Esophagus muscularis mucosa (tissue), 4 donors: ENCODE measurements around the gene RAB6A. TPM values are rescaled to one million over a fixed set of nuclear protein-coding genes. Genes with fewer than 3 reads are reported as not detected.

Source experiments
- DNase-seq: peaks from one replicate; pipeline ENCODE4 v3.0.0-alpha.2; 2017; ENCODE audit errors: extremely low spot score
- H3K27ac ChIP-seq, 4 donors: fragments of 200-600 bp; sonication (generic); replicated peaks in 1 of 4; 1 replicate in 3 of 4; 2 replicates in 1 of 4; pipeline ENCODE4 v1.5.1; 2016 to 2019; ENCODE audit warnings: mild to moderate bottlenecking in 1 of 4
- H3K27me3 ChIP-seq, 4 donors: fragments of 200-600 bp; sonication (generic); one replicate each; pipeline versions ENCODE4 v1.5.1 to v1.6.0; 2016 to 2019
- H3K36me3 ChIP-seq, 4 donors: fragments of 200-600 bp; sonication (generic); one replicate each; pipeline ENCODE4 v1.5.1; 2016 to 2019
- H3K4me1 ChIP-seq, 4 donors: fragments of 200-600 bp; sonication (generic); one replicate each; pipeline ENCODE4 v1.5.1; 2016 to 2019
- H3K4me3 ChIP-seq, 4 donors: fragments of 200-600 bp; sonication (generic); 1 replicate in 2 of 4; 2 replicates in 2 of 4; pipeline ENCODE4 v1.5.1; 2016 to 2019; ENCODE audit warnings: mild to moderate bottlenecking in 4 of 4, moderate library complexity in 1 of 4
- H3K9me3 ChIP-seq, 4 donors: fragments of 200-600 bp; sonication (generic); 1 replicate in 3 of 4; 2 replicates in 1 of 4; pipeline ENCODE4 v1.5.1; 2016 to 2019
- EP300 ChIP-seq: sonication (generic); formaldehyde crosslinking; IDR thresholded peaks from one replicate; pipeline ENCODE4 v1.6.1; 2017; ENCODE audit warnings: antibody characterized with exemption
- POLR2A ChIP-seq: fragments of 450-650 bp; IDR thresholded peaks from one replicate; pipeline ENCODE4 v1.6.1; 2017; ENCODE audit warnings: antibody characterized with exemption, moderate library complexity, mild to moderate bottlenecking, low read depth
- POLR2AphosphoS5 ChIP-seq, 2 donors: sonication (generic); formaldehyde crosslinking; IDR thresholded peaks; one replicate each; pipeline ENCODE4 v1.6.1; 2017; ENCODE audit warnings: antibody characterized with exemption in 2 of 2
- WGBS: methylation state at CpG from one replicate; pipeline ENCODE4 v1.1.5; 2018; 5-methylcytosine and 5-hydroxymethylcytosine counted together
- intact Hi-C: fragments of 100-400 bp; cut with DNase I; formaldehyde crosslinking; loops from one replicate; pipeline ENCODE4 v1.15.1; 2023
- total RNA-seq, 4 donors: library from RNA; depleted of rRNA; stranded (reverse); fragments of >200 nt; gene quantifications; one replicate each; pipeline versions ENCODE4 v1.1.0 to v1.2.1, GENCODE V29; 2016
- TF ChIP-seq, protein P1 (sequence below), 3 experiments: fragments of 200-600 bp in 2 of 3; fragments of 450-650 bp in 1 of 3; sonication (generic) in 2 of 3; IDR thresholded peaks; one replicate each; pipeline ENCODE4 v1.5.1; 2017 to 2019; ENCODE audit warnings: antibody characterized with exemption in 3 of 3, mild to moderate bottlenecking in 2 of 3, moderate library complexity in 1 of 3

Gene RAB6A
- total RNA-seq, 4 donors from 2014 or later: 107 to 161 (median 134) TPM

DNA sequence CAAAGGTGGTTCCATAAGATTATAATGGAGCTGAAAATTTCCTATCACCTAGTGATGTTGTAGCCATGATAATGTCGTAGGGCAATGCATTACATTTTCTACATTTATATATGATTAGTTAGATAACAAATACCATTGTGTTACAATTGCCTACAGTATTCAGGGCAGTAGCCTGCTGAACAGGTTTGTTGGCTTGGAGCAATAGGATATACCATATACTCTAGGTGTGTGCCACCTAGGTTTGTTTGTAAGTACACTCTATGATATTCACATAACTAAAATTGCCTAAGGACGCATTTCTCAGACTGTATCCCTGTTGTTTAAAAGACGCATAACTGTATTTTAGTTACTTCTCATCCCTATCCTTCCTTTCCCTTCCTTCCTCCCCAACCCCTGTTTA is 100.9 kb downstream of the RAB6A start:
- H3K27ac ChIP-seq: no peak overlapping the region
- H3K36me3 ChIP-seq: peaks cover 0 to 5% (median 0%) of the 10 kb centered on the region in 4 donors
- H3K4me3 ChIP-seq: no peak overlapping the region
- no peaks in the 10 kb centered on the region for H3K27me3 ChIP-seq
- WGBS: 94% methylated on average over 3 of the region's 3 CpGs
- H3K9me3 ChIP-seq: no peaks in the 10 kb centered on the region
- intact Hi-C loops: loop anchor here (2.0 to 5.0 kb wide), 2 partner anchors 257 to 308 kb away; no protein-coding TSS in a partner anchor
- no peak for DNase-seq
- peaks cover 19 to 28% (median 24%) of the 10 kb centered on the region in 4 donors for H3K4me1 ChIP-seq
- TF ChIP-seq, protein P1, sequence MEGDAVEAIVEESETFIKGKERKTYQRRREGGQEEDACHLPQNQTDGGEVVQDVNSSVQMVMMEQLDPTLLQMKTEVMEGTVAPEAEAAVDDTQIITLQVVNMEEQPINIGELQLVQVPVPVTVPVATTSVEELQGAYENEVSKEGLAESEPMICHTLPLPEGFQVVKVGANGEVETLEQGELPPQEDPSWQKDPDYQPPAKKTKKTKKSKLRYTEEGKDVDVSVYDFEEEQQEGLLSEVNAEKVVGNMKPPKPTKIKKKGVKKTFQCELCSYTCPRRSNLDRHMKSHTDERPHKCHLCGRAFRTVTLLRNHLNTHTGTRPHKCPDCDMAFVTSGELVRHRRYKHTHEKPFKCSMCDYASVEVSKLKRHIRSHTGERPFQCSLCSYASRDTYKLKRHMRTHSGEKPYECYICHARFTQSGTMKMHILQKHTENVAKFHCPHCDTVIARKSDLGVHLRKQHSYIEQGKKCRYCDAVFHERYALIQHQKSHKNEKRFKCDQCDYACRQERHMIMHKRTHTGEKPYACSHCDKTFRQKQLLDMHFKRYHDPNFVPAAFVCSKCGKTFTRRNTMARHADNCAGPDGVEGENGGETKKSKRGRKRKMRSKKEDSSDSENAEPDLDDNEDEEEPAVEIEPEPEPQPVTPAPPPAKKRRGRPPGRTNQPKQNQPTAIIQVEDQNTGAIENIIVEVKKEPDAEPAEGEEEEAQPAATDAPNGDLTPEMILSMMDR (IDR thresholded peaks at IDR 0.05): no peak
- TF ChIP-seq POLR2A (no peak), POLR2AphosphoS5 (IDR thresholded peaks at IDR 0.05) (no peak), EP300 (no peak)

DNA sequence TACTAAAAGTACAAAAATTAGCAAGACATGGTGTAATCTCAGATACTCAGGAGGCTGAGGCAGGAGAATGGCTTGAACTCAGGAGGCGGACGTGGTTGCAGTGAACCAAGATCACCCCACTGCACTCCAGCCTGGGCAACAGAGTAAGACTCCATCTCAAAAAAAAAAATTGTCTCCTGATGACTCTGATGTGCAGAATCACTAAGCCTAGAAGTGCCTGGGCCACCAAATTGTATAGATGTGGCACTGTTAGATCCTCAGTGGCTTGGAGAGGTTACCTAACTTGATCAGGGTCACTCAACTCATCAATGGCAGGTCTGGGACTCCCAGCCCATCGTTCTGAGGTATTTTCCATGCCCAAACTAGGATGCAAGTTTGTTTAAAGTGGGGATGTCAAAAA is 103.9 kb downstream of the RAB6A start:
- intact Hi-C loops: no loop called here
- no peak overlapping the region for H3K4me3 ChIP-seq
- H3K9me3 ChIP-seq: no peaks in the 10 kb centered on the region
- H3K36me3 ChIP-seq: peaks cover 0 to 5% (median 0%) of the 10 kb centered on the region in 4 donors
- WGBS: 91% methylated on average over 3 of the region's 3 CpGs
- no peak overlapping the region for H3K27ac ChIP-seq
- TF ChIP-seq POLR2A: no peak
- no peak for TF ChIP-seq POLR2AphosphoS5 (IDR thresholded peaks at IDR 0.05)
- no peak for TF ChIP-seq EP300
- no peaks in the 10 kb centered on the region for H3K27me3 ChIP-seq
- no peak for DNase-seq
- H3K4me1 ChIP-seq: peaks cover 8 to 18% (median 14%) of the 10 kb centered on the region in 4 donors

DNA sequence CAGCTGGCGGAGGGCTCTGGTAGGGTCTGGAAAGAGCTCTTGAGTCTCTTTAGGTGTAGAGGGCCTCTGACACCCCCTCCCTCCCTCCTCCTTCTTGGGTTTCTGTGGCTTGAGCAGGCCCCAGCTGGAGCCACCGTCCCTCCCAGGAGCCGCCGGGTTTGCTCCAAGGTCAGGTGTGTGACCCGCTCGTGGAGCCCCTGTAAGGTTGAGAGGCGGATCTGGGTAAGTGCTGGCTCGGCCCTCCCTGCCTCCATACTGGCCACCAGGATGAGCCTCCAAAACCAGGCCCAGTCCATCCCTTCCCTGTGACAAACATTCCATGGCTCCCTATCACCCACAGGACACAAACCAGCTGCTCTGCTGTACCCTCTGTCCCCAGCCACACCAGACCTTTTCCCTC is 105.2 kb downstream of the RAB6A start:
- Histone ChIP-seq H3K27me3 (no peaks in the 10 kb centered on the region), H3K9me3 (no peaks in the 10 kb centered on the region), H3K27ac (no peak overlapping the region), H3K4me3 (no peak overlapping the region), H3K4me1 (peaks cover 3 to 9% (median 6%) of the 10 kb centered on the region in 4 donors), H3K36me3 (peaks cover 0 to 5% (median 0%) of the 10 kb centered on the region in 4 donors)
- intact Hi-C loops: no loop called here
- 95% methylated on average over 8 of the region's 8 CpGs for WGBS
- no peak for TF ChIP-seq POLR2A
- TF ChIP-seq EP300: no peak
- TF ChIP-seq POLR2AphosphoS5 (IDR thresholded peaks at IDR 0.05): no peak
- TF ChIP-seq, protein P1 (IDR thresholded peaks at IDR 0.05): no peak
- no peak for DNase-seq

DNA sequence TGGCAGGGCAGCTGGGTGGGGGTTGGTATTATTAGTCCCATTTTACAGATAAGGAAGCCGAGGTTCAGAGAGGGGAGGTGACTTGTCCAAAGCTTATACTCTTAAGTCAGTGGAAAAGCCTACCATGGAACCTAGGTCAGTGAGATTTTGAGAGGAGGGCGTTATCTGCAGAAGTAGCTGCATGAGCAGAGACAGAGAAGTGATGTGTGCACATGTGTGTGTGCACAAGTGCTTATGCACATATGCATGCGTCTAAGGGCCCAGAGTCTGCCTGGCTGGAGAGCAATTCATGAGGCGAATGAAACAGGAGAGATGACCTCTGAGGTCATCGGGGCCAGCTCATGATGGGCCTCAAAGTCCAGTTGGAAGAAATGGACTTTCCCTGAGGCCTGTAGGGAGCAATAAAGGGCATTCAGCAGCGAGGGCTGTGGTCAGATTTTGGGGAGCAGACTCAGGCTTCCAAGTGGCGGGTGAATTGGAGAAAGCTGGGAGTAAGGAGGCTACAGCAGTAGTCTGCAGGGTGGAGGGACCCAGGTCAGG is 106.3 kb downstream of the RAB6A start:
- intact Hi-C loops: no loop called here
- WGBS: 93% methylated on average over 7 of the region's 7 CpGs
- Histone ChIP-seq H3K27ac (no peak overlapping the region), H3K4me3 (no peak overlapping the region), H3K27me3 (no peaks in the 10 kb centered on the region), H3K4me1 (peaks cover 0 to 3% (median 0%) of the 10 kb centered on the region in 4 donors), H3K36me3 (peaks cover 0 to 5% (median 0%) of the 10 kb centered on the region in 4 donors), H3K9me3 (no peaks in the 10 kb centered on the region)
- DNase-seq: no peak
- TF ChIP-seq, protein P1 (IDR thresholded peaks at IDR 0.05): no peak
- TF ChIP-seq EP300: no peak
- no peak for TF ChIP-seq POLR2AphosphoS5 (IDR thresholded peaks at IDR 0.05)
- no peak for TF ChIP-seq POLR2A

DNA sequence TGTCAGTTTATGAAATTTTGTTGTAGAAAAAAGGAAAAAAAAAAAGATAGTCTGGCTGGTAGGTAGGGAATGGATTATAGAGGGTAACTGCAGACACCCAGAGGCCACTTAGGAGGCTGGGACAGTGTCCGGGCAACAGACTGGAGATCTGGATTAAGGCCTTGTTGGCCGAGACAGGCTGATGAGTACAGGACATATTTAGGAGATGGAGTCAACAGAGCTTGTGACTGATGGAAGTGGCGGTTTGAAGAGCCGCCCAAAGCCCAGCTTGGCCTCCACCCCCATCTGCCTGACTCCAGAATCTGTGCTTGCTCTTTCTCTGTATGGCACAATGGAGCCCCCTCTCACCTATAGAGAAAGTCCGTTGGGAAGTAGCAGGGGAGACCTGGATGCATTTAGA is 106.9 kb downstream of the RAB6A start:
- H3K4me3 ChIP-seq: no peak overlapping the region
- intact Hi-C loops: no loop called here
- TF ChIP-seq EP300: no peak
- 93% methylated on average over 5 of the region's 5 CpGs for WGBS
- no peaks in the 10 kb centered on the region for H3K27me3 ChIP-seq
- H3K36me3 ChIP-seq: peaks cover 0 to 5% (median 0%) of the 10 kb centered on the region in 4 donors
- H3K27ac ChIP-seq: no peak overlapping the region
- peaks cover 0 to 3% (median 0%) of the 10 kb centered on the region in 4 donors for H3K4me1 ChIP-seq
- no peak for DNase-seq
- H3K9me3 ChIP-seq: no peaks in the 10 kb centered on the region
